K562 treated with DMSO at 1 percent for 24 hours (cell line): ENCODE measurements around the gene ZNF286A. TPM values are rescaled to one million over a fixed set of nuclear protein-coding genes. Genes with fewer than 3 reads are reported as not detected.

Experiments used
- total RNA-seq: library from RNA; unstranded; fragments of 300-600 nt; gene quantifications from 2 replicates; pipeline ENCODE4 v1.2.3, GENCODE V29; 2022; ENCODE audit warnings: low read depth; ENCODE audit not compliant: insufficient read depth

Gene ZNF286A
- total RNA-seq: 4.1 and 5.3 TPM in 2 replicates

DNA sequence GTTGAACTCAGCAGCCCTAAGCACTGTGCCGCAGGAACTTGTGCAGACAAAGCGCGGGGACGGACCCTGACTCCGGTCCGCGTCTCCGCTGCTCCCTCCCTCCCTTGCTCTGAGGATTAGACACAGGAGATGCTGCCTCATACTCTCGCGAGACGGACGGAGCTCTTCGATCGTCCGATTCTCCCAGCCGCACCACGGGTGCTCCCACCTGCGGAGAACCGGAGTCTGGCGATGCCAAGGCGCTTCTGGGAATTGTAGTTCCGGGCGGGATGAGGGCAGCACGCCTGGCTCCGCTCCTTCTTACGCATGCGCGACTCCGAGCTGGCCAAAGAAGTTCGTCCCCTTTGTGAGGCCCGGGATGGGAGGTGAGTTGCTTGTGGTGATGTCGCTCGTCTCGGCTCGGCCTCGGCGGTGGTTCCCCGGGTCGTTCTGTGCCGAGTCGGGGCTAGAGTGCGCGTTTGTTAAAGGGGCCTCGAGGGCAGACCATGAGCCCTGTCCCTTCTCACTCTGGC lies at the start of gene ZNF286A:
ZNF286A (plus strand) TSS at position 340 of the 512 bp plus-strand sequence. CDS start 578 bp downstream, outside the sequence.

DNA sequence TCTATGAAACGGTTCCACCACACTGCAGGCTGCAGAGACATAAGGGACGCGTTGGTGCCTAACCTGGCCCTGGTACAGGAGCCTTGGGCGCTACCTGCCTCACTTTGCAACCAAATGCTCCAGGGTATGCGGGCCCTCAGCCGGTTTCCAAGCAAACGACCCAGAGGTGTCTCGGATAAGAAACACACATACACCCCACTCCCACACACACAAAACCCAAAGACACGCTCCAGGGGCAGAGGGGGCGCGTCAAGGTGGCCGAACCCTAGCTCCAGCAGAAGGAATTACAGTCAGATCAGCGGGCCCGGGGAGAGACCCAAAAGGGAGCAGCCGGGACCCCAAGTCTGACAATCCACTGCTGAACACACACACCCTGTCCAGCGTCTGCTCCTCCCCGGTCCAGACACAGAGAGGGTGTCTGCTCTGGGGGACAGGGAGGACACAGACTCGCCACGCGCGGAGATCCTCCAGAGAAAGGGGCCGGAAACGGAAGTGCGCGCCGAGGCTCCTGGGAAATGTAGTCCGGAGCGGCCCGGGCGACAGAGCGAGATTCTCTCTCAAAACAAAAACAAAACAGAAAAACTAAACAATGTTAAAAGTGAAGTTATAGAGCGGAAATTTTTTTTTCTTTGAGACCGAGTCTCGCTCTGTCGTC lies 15.6 kb upstream of the ZNF286A start, which contains the start of gene TRIM16:
TRIM16 (minus strand) TSS at position 488 of the 655 bp plus-strand sequence. CDS start 32,702 bp downstream, outside the sequence.

DNA sequence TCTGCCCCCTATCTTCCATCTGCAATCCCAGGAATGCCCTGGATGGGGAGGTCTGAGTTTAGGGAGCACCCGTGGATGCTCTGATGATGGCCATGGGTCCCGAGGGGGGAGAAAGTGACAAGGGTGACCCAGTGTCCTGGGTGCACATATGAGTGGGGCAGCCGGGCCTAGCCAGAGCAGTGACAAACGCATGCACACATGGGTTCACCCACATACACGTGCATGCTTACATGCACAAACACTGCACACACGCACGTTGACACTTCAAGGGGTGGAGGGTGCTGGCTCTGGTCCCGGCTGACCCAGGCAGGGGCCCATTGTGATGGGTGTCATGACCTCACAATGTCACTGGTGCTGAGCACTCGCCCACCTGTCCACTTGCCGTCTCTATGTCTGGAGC lies 32.3 kb downstream of the ZNF286A start, which contains the start of gene TBC1D26:
TBC1D26 (plus strand) TSS at position 384 of the 400 bp plus-strand sequence. CDS start 3,066 bp downstream, outside the sequence.

Other genes with a start within 250 kb of the ZNF286A start
- 5.4 and 5.6 TPM in 2 replicates for gene CDRT4, start 232.1 kb upstream of the ZNF286A start, total RNA-seq
- 2.2 and 3.9 TPM in 2 replicates for gene TVP23C, start 136.3 kb upstream of the ZNF286A start, total RNA-seq
- gene FBXW10B, start 80.0 kb upstream of the ZNF286A start, total RNA-seq: not detected in 2 replicates
- 9.5 and 13.8 TPM in 2 replicates for gene TRIM16, start 15.4 kb upstream of the ZNF286A start, total RNA-seq
- not detected in 2 replicates for gene TBC1D26, start 32.5 kb downstream of the ZNF286A start, total RNA-seq
- gene ADORA2B, start 245.4 kb downstream of the ZNF286A start, total RNA-seq: 7.3 and 9.6 TPM in 2 replicates